GM21528 (cell line): ENCODE results near the gene SHISA7.

Experiments used
- ATAC-seq: cut with Tn5 transposase; IDR thresholded peaks from one replicate; pipeline ENCODE4 v1.9.1; 2021; ENCODE audit warnings: mild to moderate bottlenecking, moderate library complexity; ENCODE audit not compliant: unreplicated experiment, low FRiP score

SHISA7 gene

GRCh38 chr19:55482156-55482961 is 39.3 kb upstream of the SHISA7 start:
- ATAC-seq = no peak

DNA sequence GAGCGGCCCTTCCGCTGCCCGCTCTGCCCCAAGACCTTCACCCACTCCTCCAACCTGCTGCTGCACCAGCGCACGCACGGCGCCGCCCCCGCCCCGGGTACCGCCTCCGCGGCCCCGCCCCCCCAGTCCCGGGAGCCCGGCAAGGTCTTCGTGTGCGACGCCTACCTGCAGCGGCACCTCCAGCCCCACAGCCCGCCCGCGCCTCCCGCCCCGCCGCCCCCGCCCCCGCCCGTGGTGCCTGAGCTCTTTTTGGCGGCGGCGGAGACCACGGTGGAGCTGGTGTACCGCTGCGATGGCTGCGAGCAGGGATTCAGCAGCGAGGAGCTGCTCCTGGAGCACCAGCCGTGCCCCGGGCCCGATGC is 38.7 kb upstream of the SHISA7 start:
- no peak for ATAC-seq

GRCh38 chr19:55481148-55481793 is 38.2 kb upstream of the SHISA7 start:
- no peak for ATAC-seq

GRCh38 chr19:55479451-55480230 is 36.5 kb upstream of the SHISA7 start:
- ATAC-seq = no peak

DNA sequence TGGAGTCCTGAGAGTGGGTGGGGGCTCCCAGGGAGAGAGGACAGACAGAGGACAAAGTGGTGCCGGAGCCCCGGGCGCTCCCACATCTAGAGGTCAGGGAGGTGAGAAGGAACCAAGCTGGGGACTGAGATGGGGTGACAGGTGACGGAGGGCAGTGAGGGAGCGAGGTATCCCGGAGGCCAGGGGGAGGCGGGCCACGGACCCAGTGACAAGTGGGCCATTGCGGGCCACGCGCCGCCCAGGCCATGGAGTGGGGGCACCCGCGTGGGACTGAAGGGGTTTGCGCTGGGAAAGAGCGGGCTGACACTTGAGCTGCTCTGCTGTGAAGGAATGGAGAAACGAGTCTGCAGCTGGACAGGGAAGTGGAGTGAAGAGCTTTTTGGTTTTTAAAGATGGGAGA is 35.9 kb upstream of the SHISA7 start:
- no peak for ATAC-seq

DNA sequence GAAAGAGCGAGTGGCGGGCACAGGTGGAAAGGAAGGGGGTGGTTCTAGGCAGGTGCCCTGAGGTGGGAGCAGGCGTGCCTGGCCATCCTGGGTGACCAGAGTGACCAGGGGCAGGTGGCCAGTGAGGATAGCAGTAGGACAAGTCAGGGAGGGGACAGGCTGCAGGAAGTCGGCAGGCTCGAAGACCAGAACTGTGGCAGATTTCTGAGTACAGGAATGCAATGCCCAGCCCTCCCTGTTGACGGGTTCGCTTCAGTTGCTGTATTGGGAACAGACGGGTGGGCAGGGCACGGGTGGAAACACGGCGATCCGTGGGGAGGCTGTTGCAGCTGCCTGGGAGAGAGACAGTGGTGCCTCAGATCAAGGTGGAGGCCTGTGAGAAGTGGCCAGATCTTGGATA is 35.3 kb upstream of the SHISA7 start:
- ATAC-seq = no peak

GRCh38 chr19:55477905-55478304 is 34.8 kb upstream of the SHISA7 start:
- no peak for ATAC-seq

DNA sequence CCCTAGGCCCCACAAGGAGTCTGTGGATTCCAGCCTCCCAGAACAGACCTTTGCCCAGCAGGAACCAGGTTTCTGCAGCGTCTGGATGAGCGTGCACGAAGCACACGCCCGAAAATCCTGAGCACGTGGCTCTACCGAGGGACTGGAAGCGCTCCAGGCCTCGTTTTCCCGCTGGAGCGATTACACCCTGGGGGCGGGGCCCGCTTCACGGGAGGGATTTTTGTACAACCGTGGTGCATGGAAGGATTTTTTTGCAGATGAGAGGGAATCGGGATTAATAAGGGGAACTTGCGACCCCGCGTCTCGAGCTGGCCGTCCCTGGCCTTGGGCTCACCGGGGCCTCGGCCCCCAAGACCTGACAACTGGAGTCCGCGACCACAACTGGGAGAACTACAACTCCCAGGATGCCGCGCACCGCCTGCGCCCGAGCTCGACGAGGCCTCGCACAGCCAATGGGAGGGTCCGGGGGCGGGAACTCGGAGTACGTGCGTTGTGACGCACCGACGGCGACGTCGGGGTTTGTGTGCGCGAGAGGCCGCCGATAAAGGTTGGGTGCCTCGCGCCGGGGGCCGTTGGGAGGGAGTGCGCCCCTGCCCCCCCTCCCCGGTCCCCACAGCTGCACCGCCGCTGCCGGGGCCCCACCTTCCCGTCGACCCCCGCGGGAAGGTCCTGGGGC is 33.1 kb upstream of the SHISA7 start, which contains the start of gene ZNF628:
TSS of gene ZNF628 (plus strand) at position 518 of the 676 bp plus-strand sequence. CDS start 3,294 bp downstream, outside the sequence.
- ATAC-seq = peak; percentile 81

GRCh38 chr19:55474269-55475265 is 31.5 kb upstream of the SHISA7 start:
- no peak for ATAC-seq

GRCh38 chr19:55473225-55474012 is 30.3 kb upstream of the SHISA7 start:
- no peak for ATAC-seq

GRCh38 chr19:55472463-55472862 is 29.4 kb upstream of the SHISA7 start:
- no peak for ATAC-seq

DNA sequence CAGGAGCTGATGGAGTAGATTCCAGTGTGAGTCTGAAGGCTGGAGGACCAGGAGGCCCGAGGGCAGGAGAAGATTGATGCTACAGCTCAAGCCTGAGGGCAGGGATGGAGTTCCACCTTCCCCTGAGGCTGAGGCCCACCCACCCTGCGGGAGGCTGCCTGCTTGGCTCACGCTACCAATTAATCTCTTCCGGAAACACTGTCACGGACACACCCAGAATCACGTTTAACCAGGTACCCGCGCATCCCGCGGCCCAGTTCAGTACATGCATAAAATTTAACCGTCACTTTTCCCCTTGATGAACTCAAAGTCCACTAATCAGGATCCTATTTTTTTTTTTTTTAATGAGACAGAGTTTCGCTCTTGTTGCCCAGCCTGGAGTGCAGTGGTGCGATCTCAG is 28.2 kb upstream of the SHISA7 start:
- ATAC-seq = no peak

GRCh38 chr19:55468054-55468393 is 24.9 kb upstream of the SHISA7 start:
- no peak for ATAC-seq

DNA sequence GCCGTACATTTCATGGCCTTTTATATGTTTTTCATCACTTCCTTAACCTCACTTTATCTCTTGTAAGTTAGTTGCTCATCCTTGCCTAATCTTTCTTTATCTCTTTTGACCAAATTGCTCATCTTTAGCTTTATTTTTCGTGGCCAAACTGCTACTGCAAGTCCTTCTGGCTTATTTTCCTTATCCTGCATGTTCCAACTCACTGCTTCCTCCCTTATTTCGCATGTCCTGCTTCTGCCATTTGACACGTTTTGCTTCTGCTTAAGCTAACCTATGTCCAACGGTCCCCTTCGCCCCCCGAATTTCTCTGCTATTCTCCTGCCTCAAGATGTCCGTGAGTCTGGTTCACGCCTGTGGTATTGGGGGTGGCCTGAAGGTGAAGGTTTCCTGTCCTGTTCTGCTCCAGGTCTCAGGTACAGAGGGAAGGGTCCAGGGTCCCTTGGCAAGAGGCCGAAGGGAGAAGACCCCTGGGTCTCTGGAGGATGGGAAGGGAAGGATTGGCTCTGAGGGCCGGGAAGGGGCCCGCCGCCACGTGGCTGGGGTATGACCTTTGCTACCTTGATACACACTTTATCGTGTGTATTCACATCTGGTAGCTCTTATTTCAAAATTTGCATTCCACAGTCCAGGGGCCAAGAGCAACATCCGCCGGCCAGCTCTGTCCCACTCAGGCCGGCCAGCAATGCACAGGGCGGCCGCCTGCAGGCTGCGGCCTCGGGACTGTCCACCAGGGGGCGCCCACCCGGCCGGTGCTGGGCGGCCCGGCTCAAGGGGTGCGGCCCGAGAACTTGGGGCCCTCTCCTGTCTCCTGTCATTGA is 24.3 kb upstream of the SHISA7 start:
- no peak for ATAC-seq

GRCh38 chr19:55466241-55466614 is 23.1 kb upstream of the SHISA7 start:
- no peak for ATAC-seq

DNA sequence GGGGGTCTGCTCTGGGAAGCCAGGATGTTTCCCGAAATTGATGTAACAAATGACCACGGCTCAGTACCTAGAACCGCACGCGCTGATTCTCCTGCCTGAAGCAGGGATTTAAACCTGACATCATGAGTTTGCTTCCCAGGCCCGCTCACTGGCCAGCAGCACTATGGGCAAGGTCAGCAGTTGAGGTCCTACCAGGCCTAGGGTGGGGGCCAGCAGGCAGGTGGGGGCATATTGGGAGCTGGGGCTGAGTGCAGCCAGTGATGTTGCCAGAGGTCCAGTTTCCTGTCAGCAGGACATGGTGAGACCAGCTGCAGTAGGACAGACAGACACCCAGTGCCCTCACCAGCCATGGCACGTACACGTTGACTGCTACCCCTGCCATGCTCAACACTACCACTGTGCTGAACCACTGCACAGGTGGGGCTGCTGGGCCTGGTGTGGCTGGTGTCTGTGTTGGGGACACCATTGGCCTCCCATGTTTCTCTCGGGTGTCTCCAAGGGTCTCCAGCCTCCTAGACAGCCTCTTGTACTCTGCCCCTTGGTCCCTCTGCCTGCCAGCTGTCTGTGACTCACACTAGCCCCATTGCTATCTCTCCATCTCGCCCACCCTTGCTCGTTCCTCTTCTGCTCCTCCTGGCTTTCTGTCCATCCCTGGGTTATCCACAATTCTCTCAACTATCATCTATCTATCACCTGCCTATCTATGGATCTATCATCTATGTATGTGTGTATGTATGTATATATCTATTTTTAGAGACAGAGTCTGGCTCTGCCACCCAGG is 22.6 kb upstream of the SHISA7 start:
- no peak for ATAC-seq

GRCh38 chr19:55464662-55465054 is 21.6 kb upstream of the SHISA7 start, which contains the start of gene C19orf85:
Gene C19orf85 (minus strand): TSS chr19:55464751. CDS start chr19:55464554, 197 bp downstream.
- ATAC-seq = no peak
